Fibroblast of lung (primary cell): Measurements from ENCODE around the gene SERAC1. TPM values are rescaled to one million over a fixed set of nuclear protein-coding genes. Genes with fewer than 3 reads are reported as not detected.
A peak's percentile ranks its signal among the peaks of the same experiment; 100 is the strongest.

Source experiments
- DNase-seq, 2 donors: peaks; one replicate each; pipeline versions ENCODE4 v3.0.0 to v3.0.0-alpha.2; 2010; ENCODE audit warnings: low read depth in 2 of 2
- H2AFZ ChIP-seq: 2 replicates; pipeline ENCODE4 v1.5.1; 2012; ENCODE audit warnings: low read length, control low read depth, inconsistent platforms
- H3K27ac ChIP-seq: 2 replicates; pipeline ENCODE4 v1.5.1; 2011; ENCODE audit warnings: low read length, control low read depth; ENCODE audit not compliant: insufficient read depth
- H3K27me3 ChIP-seq: 2 replicates; pipeline ENCODE4 v1.5.1; 2011; ENCODE audit warnings: mild to moderate bottlenecking, low read length; ENCODE audit not compliant: control insufficient read depth, insufficient read depth
- H3K36me3 ChIP-seq: 2 replicates; pipeline ENCODE4 v1.5.1; 2011; ENCODE audit warnings: low read length; ENCODE audit not compliant: control insufficient read depth, insufficient read depth
- H3K4me1 ChIP-seq: 2 replicates; pipeline ENCODE4 v1.5.1; 2011; ENCODE audit warnings: low read length; ENCODE audit not compliant: control insufficient read depth, insufficient read depth; ENCODE audit errors: extremely low read depth
- H3K4me2 ChIP-seq: 2 replicates; pipeline ENCODE4 v1.5.1; 2011; ENCODE audit warnings: low read length, control low read depth; ENCODE audit not compliant: insufficient read depth; ENCODE audit errors: extremely low read depth
- H3K4me3 ChIP-seq, 4 experiments: fragments of 200-600 bp in 1 of 4; sonication (generic) in 1 of 4; replicated peaks in 1 of 4; 2 replicates each; pipeline ENCODE4 v1.5.1; 2011 to 2016; ENCODE audit warnings: low read length in 4 of 4, low read depth in 3 of 4, mild to moderate bottlenecking in 3 of 4, control low read depth in 2 of 4, inconsistent platforms in 1 of 4, mixed read lengths in 1 of 4; ENCODE audit not compliant: insufficient read depth in 1 of 4; ENCODE audit errors: control extremely low read depth in 1 of 4
- H3K79me2 ChIP-seq: 2 replicates; pipeline ENCODE4 v1.5.1; 2012; ENCODE audit warnings: mild to moderate bottlenecking, low read length, inconsistent platforms; ENCODE audit not compliant: control insufficient read depth, insufficient read depth
- H3K9ac ChIP-seq: 2 replicates; pipeline ENCODE4 v1.5.1; 2011; ENCODE audit warnings: mild to moderate bottlenecking, low read length, control low read depth; ENCODE audit not compliant: insufficient read depth
- H3K9me3 ChIP-seq: 2 replicates; pipeline ENCODE4 v1.5.1; 2012; ENCODE audit warnings: low read depth, low read length; ENCODE audit not compliant: control insufficient read depth, insufficient read depth
- H4K20me1 ChIP-seq: 2 replicates; pipeline ENCODE4 v1.5.1; 2011; ENCODE audit warnings: low read length; ENCODE audit not compliant: control insufficient read depth, insufficient read depth; ENCODE audit errors: extremely low read depth
- EZH2 ChIP-seq: IDR thresholded peaks from 2 replicates; pipeline ENCODE4 v1.5.1; 2012; ENCODE audit warnings: low read length, control low read depth, mild to moderate bottlenecking; ENCODE audit errors: missing control alignments
- polyA plus RNA-seq, 2 donors: library from polyadenylated mRNA; depleted of rRNA in 1 of 2; stranded (reverse) in 1 of 2; unstranded in 1 of 2; fragments of >200 nt; gene quantifications; 2 replicates each; pipeline ENCODE4 v1.2.1, GENCODE V29; 2011 to 2012; ENCODE audit warnings: missing spikeins in 1 of 2
- total RNA-seq: library from RNA; depleted of rRNA; stranded (reverse); fragments of >200 nt; gene quantifications from 2 replicates; pipeline ENCODE4 v1.2.1, GENCODE V29; 2014
- TF ChIP-seq, protein P1 (sequence below), 2 donors: IDR thresholded peaks in 1 of 2; conservative IDR thresholded peaks in 1 of 2; 1 replicate in 1 of 2; 2 replicates in 1 of 2; pipeline ENCODE4 v1.5.1; 2011 to 2012; ENCODE audit warnings: low read length in 2 of 2, control low read depth in 1 of 2, inconsistent platforms in 1 of 2, low read depth in 1 of 2, mild to moderate bottlenecking in 1 of 2

SERAC1 gene
- total and polyA plus RNA-seq, 2 donors (not counting 1 experiment from before 2014, with no cell fraction given), result 21.3 to 37.7 TPM

DNA sequence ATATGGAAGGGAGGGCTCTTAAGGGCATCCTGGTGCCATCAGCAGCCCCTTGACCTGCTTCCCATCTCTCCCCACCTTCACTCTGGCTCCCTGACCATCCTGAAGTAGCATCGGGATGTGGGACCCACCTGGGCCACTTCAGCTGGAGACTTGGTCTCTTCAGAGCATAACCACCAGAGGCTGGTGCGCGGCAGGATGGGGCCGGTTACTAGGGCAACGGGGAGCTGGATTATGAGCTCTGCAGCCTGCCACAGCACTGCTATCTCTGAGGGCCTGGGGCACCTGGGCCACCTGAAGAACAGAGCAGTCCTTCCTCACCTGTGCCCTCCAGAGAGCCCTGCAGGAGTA lies 106.7 kb downstream of the SERAC1 start:
- no peaks in the 10 kb centered on the region for H4K20me1 ChIP-seq
- no peaks in the 10 kb centered on the region for H3K9me3 ChIP-seq
- peaks cover 27% of the 10 kb centered on the region for H3K36me3 ChIP-seq
- H3K9ac ChIP-seq, result peak overlapping the region; percentile 41
- peak overlapping the region; percentile 58 for H3K4me2 ChIP-seq
- H3K27ac ChIP-seq, result peak overlapping the region; percentile 95
- no peak overlapping the region for H3K4me3 ChIP-seq
- H3K79me2 ChIP-seq, result peaks cover 3% of the 10 kb centered on the region
- H3K27me3 ChIP-seq, result no peaks in the 10 kb centered on the region
- peaks cover 29% of the 10 kb centered on the region for H3K4me1 ChIP-seq
- no peak for TF ChIP-seq EZH2
- TF ChIP-seq, protein P1, sequence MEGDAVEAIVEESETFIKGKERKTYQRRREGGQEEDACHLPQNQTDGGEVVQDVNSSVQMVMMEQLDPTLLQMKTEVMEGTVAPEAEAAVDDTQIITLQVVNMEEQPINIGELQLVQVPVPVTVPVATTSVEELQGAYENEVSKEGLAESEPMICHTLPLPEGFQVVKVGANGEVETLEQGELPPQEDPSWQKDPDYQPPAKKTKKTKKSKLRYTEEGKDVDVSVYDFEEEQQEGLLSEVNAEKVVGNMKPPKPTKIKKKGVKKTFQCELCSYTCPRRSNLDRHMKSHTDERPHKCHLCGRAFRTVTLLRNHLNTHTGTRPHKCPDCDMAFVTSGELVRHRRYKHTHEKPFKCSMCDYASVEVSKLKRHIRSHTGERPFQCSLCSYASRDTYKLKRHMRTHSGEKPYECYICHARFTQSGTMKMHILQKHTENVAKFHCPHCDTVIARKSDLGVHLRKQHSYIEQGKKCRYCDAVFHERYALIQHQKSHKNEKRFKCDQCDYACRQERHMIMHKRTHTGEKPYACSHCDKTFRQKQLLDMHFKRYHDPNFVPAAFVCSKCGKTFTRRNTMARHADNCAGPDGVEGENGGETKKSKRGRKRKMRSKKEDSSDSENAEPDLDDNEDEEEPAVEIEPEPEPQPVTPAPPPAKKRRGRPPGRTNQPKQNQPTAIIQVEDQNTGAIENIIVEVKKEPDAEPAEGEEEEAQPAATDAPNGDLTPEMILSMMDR (conservative IDR thresholded peaks at IDR 0.05 in 1 of 2, IDR thresholded peaks at IDR 0.05 in 1 of 2; ENCODE audit: low read depth in 1 of 2, low read length in 2 of 2), result no peak
- no peak overlapping the region for H2AFZ ChIP-seq
- DNase-seq, result no peak

GRCh38 chr6:158060455-158061360 lies 107.4 kb downstream of the SERAC1 start:
- peak overlapping the region; percentile 95 for H3K27ac ChIP-seq
- peak; percentile 93 to 98 for DNase-seq
- H3K9me3 ChIP-seq, result no peaks in the 10 kb centered on the region
- H3K9ac ChIP-seq, result peak overlapping the region; percentile 66
- no peaks in the 10 kb centered on the region for H4K20me1 ChIP-seq
- no peaks in the 10 kb centered on the region for H3K27me3 ChIP-seq
- no peak for TF ChIP-seq EZH2
- TF ChIP-seq, protein P1 (conservative IDR thresholded peaks at IDR 0.05 in 1 of 2, IDR thresholded peaks at IDR 0.05 in 1 of 2; ENCODE audit: low read depth in 1 of 2, low read length in 2 of 2), result no peak
- peaks cover 29% of the 10 kb centered on the region for H3K4me1 ChIP-seq
- peaks cover 25% of the 10 kb centered on the region for H3K36me3 ChIP-seq
- no peak overlapping the region for H3K4me3 ChIP-seq
- H3K4me2 ChIP-seq, result peak overlapping the region; percentile 58
- H2AFZ ChIP-seq, result no peak overlapping the region
- H3K79me2 ChIP-seq, result peaks cover 3% of the 10 kb centered on the region

Other genes with a start within 250 kb of the SERAC1 start
- 43.4 and 57.3 TPM in 2 replicates for gene SYNJ2, start 186.4 kb downstream of the SERAC1 start, total RNA-seq
- 23.5 and 41.3 TPM in 2 replicates for gene SYNJ2, start 186.4 kb downstream of the SERAC1 start, polyA plus RNA-seq
- gene GTF2H5, start 88 bp upstream of the SERAC1 start, total RNA-seq, result 7.2 and 10.7 TPM in 2 replicates
- gene GTF2H5, start 88 bp upstream of the SERAC1 start, polyA plus RNA-seq, result 24.7 and 32.5 TPM in 2 replicates
- gene TULP4, start 144.2 kb upstream of the SERAC1 start, total RNA-seq, result 88.2 and 118 TPM in 2 replicates
- gene TULP4, start 144.2 kb upstream of the SERAC1 start, polyA plus RNA-seq, result 16.7 and 16.8 TPM in 2 replicates